ENCODE data around the gene CDH10.

Gene CDH10

DNA sequence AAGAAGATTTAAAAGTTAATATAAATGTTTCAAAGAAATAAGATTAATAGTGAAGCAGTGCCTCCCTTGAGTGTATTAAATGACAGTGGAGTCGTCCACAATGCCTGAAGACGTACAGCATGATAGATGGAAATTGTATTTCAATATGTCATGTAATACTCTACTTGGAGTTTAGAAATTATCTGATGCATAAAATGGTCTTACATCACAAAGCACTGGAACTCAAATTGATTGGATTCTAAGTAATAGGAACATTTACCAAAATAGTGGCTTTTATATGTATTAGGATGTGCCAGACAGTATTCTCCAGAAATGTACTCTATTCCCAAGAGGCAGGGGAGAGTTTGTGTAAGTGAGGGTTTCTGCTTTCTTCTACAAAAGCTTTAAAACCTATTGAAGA is 49.4 kb downstream of the CDH10 start:
- no peak for DNase-seq

DNA sequence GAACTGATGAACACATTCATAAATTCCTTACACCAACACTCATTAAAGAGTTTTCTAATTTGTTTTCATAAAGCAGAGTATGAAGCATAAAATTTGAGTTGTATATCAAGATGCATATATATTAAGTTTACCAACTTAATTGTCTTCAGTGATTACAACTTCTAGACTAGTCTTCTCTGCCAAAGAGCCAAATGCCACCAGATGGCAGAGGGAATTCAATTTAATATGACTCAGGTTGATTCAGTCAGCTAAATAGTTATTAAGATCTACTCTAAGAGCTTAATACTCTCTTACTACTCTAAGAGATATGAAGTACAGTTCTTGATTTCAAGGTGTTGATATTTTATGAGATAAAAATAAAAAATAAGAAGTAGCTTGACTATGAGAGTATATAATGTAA is 53.4 kb downstream of the CDH10 start:
- DNase-seq = no peak

DNA sequence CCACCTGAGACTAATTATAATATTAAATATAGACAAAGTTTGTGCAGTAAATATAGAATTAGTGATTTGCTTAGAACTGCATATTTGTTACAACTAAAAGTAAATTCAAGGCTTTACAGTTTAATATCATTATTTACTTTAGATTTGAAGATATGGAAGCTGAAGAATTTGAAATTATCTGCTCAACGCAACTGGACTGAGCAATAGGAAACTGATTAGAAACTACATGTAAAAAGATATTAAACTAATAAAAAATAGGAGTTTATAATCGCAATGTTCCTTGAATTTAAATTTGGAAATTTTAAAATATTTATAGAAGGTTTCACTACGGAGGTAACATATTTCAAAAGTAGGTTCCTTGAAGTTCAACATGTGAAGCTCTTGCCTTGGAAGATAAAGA is 55.2 kb downstream of the CDH10 start:
- DNase-seq = no peak

DNA sequence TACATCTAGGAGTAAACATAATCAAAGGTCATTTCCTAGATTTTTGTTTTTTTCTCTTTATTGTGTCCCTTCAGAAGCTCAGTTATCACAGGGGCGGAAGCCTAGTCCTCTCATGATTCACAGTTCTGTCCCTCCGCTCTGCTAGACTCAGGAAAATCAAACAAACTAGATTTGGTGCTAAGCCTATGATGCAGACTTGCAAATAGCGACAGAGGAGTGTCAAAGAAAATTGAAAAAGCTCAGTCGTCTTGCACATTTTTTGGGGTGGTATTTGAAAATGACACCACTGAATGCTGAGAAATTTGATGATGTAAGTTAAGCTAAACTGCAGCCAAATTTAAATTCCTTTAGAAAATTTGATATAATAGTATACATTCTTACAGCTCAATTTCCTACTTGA is 59.0 kb downstream of the CDH10 start:
- no peak for DNase-seq

DNA sequence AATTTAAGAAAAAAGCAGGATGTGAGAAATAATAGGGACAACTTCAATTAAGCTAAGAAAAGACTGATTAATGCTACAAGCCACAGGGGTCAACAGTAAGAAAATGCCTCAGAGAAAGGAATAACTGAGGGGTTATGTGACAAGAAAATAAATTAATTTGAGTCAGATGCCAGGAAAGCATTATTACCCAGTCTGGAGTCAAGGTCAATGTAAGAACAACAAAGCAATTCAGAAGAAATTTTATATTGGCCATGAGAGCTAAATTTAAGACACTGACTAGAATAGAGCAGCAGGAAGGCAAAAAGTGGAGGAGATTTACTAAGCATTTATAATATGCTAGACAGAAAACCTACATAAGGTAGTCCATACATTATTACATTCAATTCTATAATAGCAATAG is 73.5 kb downstream of the CDH10 start:
- no peak for DNase-seq

DNA sequence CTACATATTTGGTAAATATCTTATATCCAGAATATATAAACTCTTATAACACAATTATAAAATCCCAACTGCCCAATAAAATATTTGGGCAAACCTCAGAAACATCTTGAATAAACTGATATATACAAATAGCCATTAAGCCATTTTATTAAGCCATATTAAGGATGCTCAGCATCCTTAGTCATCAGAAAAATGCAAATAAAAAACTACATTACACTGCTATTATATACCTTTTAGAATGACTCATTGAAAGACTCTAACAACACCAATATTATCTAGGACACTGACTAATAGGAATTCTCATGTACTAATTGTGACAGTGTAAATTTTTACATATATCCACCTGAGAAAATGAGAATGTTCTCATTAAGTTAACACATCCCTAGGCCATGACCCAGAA is 77.8 kb downstream of the CDH10 start:
- no peak for DNase-seq

DNA sequence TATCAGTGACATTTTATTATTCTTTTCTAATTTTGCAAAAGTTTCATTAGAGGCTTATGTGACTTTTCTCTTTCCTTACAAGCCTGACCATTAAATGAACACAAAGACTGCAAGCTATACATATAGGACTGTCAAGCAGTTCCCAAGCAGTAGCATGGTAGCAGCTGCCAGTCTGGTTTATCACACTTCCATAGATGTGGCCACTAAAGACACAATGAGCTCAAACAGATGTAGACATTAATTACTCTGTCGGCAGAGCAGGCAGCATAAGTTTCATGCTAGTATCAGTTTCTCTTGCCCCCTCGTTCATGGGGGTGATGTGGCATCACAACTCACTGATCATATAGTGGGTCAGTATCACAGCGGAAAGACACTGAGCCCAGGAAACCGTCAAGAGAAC is 89.5 kb downstream of the CDH10 start:
- DNase-seq = no peak

DNA sequence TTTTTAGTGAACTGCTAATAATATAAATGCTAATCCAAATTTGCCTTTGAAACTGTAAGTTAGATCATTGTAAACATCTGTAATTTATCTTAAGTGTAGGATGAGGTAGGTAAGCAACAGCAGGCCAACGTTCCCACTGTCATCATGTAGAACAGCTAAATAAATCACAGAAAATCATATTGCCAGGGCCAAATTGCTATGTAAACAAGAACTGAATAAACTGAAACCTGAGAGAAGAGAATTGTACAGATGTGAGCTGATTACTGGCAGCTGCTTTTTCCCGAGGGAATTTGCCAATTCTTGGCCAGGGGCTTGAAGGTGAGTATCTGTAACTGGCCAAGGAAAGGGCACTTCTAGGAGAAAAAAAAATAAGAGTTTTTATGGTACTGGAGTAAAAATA is 97.6 kb downstream of the CDH10 start:
- peak; percentile 91 for DNase-seq

DNA sequence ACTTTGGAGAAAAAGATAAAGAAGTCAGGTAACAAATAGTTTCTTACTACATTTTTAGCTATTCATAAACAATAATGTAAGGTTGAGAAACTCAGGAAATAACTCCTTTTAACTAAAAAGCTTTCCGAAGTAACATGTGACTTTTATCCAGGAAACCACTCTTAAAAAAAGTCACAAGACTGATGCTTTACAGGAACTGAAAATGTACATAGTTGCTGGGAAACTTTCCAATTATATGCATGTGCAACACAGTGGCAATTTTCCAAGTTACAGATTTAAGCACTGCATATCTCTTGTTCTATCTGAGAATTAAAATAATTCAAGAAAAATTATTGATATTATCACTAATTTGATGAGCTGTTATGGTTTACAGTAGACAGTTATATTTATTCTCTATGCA is 105.2 kb downstream of the CDH10 start:
- no peak for DNase-seq

DNA sequence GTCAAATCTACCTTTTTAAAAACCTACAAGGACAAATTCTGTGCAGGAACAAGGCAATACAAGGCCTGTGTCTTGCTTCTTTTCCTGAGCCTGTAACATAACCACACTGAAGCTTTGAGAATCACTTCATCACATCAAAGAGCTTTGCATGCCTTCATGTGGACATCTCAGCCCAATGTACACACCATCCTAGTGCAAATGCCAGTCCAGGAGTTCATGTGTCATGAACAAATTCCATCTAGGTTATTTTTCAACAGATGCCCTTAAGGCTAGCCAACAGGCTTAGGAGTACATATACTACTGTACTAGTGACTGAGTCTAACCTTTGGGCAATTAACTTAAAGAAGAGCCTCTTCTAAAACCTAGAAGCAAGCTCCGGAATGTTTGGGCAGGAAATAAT is 106.4 kb downstream of the CDH10 start:
- DNase-seq = no peak

DNA sequence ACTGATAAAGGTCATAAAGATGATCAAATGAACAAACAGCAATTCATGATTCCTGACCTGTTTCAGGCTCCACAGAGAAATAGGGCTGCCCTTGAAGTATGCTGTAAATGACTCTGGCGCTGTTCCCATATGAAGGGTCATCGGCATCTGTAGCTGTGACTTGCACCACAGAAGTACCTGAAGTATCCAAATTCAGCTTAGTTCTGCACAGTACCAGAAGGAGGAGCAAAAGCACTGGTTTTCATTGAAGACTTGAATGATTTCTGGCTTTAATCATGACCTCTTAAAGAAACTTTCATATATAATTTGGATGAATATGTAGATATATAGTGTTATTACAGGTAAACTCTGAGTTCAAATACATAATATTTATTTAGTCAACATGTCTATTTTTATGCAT is 109.1 kb downstream of the CDH10 start:
- DNase-seq = peak; percentile 9

DNA sequence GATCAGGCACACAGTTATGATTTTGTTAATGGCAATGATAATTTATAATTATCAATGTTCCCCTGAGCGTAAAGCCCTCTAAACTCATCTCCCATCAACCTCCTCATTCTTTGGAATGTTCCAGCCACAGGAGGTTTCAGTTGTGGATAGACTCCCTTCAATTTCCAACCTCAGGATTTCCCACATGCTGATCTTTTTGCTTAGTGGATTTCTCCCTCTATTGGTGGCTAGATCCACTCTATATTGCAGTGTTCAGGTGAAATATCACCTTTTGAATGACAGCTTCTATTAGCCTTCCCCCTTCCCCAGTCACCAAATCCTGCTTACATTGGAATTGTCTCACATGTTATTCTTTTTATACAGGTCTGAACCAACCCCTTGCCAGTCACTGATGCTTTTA is 113.9 kb downstream of the CDH10 start:
- DNase-seq = no peak

DNA sequence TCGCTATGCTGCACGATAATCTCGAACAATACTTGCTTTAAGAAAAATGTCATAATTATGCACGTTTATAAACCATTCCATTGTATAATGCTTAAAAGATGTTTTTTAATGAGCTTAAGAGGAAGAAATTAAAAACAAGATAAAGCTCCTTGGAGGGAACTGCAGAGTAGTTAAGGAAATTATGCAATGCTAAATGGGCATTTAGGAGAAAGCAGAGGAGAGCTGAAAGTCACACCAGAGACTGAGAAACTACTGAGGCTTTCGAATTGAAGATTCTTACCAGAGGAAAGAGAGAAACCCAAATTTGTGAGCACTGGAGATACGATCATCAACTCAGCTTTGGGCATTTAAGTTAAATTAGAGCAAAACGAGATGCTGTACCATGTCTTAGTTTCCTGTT is 119.4 kb downstream of the CDH10 start:
- no peak for DNase-seq

DNA sequence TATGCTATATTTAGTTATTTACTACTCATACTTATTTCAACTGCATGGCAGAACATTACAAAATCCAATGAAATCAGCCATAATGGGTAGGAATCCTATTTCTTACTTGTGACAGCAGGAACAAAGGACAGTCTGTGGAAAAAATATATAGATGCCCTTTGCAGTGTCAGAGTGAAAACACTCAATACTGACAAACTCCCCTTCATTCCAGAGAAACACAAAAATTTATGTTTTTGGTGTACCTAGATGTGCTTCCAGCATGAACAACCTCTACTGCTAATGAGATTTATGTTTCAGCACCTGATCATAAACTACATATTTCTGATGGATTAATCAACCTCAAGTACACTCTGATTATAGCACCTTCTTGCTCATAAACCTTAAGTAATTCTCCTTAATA is 132.4 kb downstream of the CDH10 start:
- DNase-seq = no peak

DNA sequence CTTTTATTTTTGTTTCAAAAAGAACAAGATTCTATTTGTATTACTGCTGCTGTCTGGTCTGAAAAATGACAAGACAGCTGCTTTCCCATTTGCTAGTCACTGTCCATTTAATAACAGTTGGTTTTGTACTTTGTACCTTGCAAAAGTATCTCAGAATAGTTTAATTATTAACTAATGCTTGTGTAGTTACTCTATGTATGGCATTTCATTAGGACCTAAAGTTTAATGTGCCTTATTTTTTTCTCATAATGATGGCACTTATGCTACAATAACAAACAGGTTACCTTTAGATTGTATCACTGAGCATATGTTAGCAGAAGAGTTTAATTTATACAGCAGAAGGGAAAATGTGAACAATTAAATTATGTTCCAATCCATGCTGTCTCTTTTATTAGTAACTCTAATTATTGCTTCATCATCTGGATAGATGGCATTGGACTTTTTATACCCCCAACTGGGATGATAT is 134.2 kb downstream of the CDH10 start:
- no peak for DNase-seq

DNA sequence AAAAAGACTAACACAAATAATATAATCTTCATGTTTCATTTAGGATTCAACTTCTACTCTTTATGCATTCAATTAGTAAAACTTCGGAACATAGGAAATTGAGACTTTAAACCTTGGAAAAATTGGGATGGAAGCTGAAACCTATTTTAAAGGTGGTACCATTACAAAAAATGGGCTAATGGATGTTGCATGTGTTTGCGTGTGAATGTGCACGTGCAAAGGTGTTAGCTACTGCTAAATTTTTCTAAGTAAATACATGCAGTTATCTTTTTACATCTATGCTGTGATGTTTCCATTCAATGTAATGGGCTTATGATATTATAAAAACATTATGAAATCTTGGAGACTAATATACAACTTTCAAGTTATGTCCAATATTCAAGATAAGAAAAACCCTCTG is 134.8 kb downstream of the CDH10 start:
- DNase-seq = no peak

DNA sequence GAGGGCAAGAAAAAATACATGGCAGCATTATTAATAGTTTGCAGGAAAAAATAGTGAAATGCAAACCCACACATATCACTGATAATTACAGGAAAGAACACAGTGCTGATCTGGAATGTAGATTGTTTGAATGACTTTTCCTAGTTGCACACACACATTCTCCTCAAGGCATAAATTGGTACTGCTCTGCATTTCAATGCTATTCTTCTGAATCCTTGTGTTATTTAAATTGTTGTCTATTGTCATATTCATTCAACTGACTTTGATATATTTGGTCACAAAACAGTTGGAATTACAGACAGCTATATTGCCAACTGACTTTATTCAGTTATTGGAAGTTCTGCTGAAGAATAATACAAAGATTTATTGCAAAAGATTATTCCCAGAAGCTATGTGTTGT is 139.5 kb downstream of the CDH10 start:
- DNase-seq = no peak

DNA sequence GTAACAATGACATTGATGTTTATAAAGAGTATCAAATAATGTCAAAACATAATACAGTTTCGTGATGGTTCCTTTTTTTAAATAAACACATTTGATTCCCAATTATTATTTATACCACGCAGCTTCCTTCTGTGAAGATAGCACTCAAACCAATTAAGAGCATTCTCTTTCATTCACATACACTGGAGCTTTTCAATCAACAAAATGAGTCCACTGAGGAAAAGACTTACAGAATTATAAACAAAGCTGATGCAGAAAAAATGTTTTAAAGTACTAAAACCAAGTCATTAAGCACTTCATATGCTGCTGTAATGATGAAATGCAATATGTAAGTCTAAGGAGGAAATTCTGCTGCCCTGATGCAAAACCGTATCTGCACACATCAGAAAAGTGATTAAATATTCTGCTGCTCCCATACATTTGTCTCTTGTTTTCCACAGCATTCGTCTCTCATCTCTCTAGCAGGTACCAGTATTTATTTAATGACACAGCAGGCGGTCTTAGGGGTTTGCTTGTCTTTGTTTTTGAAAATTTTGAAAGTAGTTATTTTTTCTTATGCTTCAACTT is 147.1 kb downstream of the CDH10 start:
- no peak for DNase-seq

DNA sequence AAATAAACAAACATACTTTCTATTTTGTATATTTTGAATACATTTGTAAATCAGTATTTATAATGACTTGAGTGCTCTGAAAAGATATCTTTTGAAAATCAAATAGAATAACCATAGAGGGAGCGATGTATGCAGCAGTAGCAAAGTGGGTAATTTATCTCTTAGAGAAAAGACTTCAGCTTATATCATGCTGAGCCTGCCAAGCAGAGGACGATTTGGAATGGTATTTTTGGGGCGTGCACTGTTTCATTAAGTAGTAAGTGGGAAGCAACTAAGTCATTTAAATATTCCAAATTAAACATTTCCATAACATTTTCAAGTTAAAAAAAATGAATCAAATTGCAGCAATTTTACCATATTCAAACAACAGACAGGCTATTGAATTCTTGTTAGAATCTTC is 147.6 kb downstream of the CDH10 start:
- DNase-seq = no peak

DNA sequence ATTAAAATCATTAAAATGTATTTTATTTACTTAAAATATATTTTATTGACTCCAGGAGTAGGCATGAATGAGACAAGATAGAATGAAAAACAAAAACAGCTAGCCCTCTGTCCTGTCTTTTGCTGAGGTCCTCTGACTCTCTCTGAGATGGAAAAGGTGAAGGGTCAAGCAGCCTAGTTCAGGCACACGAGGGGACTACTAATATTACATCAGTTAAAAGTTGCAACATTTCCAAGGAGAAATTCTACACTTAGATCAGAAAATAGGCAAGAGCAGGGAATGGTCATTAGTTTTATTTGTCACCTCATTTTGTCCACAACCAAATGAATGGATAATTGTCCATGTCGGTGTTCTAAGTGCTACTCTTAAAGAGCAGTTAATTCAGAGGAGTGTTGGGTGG is 148.5 kb downstream of the CDH10 start:
- no peak for DNase-seq

DNA sequence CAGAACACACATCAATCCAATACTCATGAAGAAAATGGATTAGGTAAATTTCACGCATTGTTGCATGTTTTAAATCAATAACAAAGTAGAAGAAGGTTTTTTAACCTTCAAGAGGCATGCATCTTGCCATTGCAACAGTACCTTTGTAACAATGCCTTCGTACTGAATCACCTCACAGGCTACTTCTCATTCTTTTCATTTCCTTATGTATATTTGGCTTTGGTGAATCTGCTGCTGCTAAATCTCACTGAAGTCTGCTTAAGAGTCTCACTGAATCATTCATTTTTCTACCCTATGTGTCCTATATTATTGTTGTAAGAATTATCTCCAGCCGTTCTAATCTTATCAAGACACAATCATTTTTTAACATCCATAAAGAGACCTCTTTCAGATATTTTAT is 152.5 kb downstream of the CDH10 start:
- DNase-seq = no peak

DNA sequence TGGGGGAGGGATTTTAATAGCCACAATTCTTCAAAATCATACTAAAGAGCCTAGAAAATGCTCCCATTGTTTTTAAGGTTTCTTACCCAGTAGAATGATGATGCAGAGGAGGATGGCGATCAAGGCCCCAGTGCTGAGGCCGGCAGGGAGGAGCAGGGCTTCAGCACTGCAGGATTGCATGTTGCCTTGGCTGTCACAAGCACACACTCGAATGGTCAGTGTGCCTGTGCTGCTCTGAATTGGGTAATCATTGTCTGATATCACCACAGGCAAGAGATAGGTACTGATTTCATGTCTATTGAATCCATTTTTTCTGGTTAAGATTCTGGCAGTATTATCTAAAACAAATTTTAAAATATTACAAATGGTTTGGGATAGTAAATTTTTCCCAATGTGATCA is 153.3 kb downstream of the CDH10 start:
- no peak for DNase-seq

DNA sequence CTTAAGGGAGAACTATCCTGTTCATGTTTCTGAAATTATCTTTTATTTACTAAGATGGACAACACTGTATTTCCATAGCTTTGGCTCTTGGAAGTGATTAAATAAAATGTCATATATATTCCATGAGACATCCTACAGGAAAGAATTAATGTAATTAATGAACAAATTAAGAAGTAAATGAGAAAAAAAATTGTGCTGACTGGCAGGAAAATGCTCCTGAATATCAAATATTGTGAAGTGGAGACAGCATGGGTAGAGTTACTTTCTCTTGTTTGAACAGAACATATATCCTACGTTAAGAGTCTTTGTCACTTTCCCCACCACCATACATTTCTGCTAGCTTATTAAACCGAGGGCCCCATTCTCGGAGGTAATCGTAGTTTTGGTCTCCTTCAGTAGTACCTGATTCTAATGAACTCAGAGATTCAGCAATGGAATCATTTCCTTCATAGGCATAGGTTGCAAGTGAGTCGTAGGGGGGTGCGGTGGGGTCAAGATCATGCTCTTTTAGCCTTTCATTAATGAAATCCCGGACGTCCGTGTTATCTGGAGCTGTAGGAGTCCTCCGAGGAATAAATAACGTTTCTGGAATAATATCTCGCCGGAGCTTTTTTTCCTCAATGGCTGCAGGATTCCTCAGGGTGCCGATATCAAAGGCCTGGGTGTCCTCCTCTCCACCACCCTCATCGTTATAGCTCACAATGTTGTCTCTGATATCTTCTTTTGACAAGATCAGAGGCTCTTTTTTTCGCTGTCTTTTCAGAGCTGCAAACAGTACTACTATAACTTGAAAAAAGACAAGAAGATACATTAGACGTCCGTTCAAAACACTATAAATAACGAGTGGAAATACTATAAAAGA is 157.2 kb downstream of the CDH10 start:
- no peak for DNase-seq

DNA sequence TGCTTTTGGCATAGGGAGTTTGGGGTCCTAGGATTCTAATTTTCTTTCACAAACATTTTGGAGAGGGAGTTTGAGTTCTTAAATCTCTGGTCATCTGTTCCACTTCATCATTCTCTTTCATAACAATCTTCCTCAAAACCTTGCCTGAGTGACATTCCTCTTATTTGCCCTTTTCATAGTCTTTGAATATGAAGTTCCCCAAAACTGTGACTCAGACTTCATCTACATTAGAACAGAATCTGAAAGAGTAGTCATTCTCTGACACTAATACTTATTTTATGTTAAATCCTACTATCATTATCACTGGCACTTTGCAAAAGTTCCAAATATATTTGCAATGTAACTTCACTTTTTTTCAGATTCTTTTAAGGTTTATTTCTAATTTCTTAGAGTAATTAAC is 163.8 kb downstream of the CDH10 start:
- DNase-seq = no peak

DNA sequence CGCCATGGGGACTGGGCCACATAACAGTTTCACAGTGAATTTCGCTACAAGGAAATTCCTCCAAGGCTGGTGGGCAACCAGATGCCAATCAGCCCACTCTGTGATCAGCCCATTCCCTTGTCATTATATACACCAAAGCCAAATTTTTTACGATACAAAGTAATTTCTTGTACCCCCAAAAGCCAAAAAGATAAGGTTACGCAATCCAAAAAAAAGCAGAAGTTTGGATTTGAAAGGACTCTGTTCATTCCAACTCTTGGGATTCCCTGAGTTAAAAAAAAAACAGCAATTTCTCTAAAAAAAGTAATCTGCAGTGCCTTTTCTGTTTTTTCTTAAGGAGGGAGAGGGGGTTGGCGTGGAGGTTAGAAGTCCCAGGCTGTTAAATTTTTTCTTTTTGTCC is 166.8 kb downstream of the CDH10 start:
- DNase-seq = no peak
